ENCODE results near the gene CEP170. TPM values are rescaled to one million over a fixed set of nuclear protein-coding genes. Genes with fewer than 3 reads are reported as not detected.

Gene CEP170
- polyA plus RNA-seq, 1 donor from 2014 or later: 403 TPM

DNA sequence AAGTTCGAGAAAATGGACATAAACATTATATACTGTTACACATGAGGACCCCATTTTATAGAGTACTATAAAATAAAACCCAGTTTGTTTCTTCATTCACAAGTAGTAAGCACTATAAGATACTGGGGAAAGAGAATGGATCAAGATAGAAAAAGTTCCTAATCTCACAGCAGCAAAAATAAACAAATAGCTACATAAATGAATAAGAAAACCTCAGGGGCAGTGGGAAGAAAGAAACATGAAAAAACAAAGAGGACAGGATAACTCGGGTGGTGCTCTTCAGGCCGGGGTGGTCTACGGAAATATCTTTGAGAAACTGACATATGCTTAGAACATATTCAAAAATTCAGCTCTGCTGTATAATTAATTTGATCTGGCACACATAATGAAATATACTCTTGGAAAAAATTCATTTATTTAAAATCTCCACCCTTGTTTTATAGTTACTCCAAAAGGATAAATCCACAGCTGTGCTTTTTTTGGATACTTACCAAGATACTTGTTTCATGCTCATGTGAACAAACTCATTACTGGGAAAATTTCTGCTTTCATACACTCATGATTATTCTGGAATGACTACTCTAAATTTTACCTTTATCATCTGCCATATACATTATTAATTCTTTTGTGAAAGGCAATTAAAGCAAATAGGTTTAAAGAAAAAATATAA is 20.0 kb downstream of the CEP170 start:
- peaks cover 4% of the 10 kb centered on the region for H4K20me1 ChIP-seq (ENCODE audit: insufficient read depth)
- H3K27ac ChIP-seq (ENCODE audit: low read length): no peak overlapping the region
- H3K9me2 ChIP-seq (ENCODE audit: insufficient read depth, low read length): no peaks in the 10 kb centered on the region
- no peaks in the 10 kb centered on the region for H3K9me3 ChIP-seq (ENCODE audit: low read length)
- no peak overlapping the region for H3K4me3 ChIP-seq (ENCODE audit: low read length)
- peaks cover 96% of the 10 kb centered on the region for H3K79me2 ChIP-seq (replicated peaks; ENCODE audit: insufficient read depth, low read length)
- H3K4me2 ChIP-seq (ENCODE audit: low read length): no peak overlapping the region
- H3K36me3 ChIP-seq (ENCODE audit: insufficient read depth, low read length): peaks cover 6% of the 10 kb centered on the region
- H2AFZ ChIP-seq (ENCODE audit: low read depth, low read length): no peak overlapping the region
- TF ChIP-seq, protein P1, sequence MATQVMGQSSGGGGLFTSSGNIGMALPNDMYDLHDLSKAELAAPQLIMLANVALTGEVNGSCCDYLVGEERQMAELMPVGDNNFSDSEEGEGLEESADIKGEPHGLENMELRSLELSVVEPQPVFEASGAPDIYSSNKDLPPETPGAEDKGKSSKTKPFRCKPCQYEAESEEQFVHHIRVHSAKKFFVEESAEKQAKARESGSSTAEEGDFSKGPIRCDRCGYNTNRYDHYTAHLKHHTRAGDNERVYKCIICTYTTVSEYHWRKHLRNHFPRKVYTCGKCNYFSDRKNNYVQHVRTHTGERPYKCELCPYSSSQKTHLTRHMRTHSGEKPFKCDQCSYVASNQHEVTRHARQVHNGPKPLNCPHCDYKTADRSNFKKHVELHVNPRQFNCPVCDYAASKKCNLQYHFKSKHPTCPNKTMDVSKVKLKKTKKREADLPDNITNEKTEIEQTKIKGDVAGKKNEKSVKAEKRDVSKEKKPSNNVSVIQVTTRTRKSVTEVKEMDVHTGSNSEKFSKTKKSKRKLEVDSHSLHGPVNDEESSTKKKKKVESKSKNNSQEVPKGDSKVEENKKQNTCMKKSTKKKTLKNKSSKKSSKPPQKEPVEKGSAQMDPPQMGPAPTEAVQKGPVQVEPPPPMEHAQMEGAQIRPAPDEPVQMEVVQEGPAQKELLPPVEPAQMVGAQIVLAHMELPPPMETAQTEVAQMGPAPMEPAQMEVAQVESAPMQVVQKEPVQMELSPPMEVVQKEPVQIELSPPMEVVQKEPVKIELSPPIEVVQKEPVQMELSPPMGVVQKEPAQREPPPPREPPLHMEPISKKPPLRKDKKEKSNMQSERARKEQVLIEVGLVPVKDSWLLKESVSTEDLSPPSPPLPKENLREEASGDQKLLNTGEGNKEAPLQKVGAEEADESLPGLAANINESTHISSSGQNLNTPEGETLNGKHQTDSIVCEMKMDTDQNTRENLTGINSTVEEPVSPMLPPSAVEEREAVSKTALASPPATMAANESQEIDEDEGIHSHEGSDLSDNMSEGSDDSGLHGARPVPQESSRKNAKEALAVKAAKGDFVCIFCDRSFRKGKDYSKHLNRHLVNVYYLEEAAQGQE (IDR thresholded peaks at IDR 0.05; ENCODE audit: borderline replicate concordance): no peak
- TF ChIP-seq EP300 (conservative IDR thresholded peaks at IDR 0.05; ENCODE audit: poor library complexity, severe bottlenecking) (no peak), MXI1 (conservative IDR thresholded peaks at IDR 0.05; ENCODE audit: poor library complexity, severe bottlenecking) (no peak), EZH2 (IDR thresholded peaks at IDR 0.05; ENCODE audit: borderline replicate concordance, insufficient read depth, low read length, poor library complexity, severe bottlenecking) (no peak), SMC3 (conservative IDR thresholded peaks at IDR 0.05; ENCODE audit: poor library complexity) (no peak)
- TF ChIP-seq, protein P2, sequence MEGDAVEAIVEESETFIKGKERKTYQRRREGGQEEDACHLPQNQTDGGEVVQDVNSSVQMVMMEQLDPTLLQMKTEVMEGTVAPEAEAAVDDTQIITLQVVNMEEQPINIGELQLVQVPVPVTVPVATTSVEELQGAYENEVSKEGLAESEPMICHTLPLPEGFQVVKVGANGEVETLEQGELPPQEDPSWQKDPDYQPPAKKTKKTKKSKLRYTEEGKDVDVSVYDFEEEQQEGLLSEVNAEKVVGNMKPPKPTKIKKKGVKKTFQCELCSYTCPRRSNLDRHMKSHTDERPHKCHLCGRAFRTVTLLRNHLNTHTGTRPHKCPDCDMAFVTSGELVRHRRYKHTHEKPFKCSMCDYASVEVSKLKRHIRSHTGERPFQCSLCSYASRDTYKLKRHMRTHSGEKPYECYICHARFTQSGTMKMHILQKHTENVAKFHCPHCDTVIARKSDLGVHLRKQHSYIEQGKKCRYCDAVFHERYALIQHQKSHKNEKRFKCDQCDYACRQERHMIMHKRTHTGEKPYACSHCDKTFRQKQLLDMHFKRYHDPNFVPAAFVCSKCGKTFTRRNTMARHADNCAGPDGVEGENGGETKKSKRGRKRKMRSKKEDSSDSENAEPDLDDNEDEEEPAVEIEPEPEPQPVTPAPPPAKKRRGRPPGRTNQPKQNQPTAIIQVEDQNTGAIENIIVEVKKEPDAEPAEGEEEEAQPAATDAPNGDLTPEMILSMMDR (IDR thresholded peaks at IDR 0.05; ENCODE audit: poor library complexity, severe bottlenecking): no peak
- H3F3A ChIP-seq (ENCODE audit: insufficient read depth, low read length, poor library complexity, severe bottlenecking): no peaks in the 10 kb centered on the region
- H3K9ac ChIP-seq (ENCODE audit: low read length): no peak overlapping the region
- H3K27me3 ChIP-seq (ENCODE audit: insufficient read depth, low read depth, low read length): no peaks in the 10 kb centered on the region

DNA sequence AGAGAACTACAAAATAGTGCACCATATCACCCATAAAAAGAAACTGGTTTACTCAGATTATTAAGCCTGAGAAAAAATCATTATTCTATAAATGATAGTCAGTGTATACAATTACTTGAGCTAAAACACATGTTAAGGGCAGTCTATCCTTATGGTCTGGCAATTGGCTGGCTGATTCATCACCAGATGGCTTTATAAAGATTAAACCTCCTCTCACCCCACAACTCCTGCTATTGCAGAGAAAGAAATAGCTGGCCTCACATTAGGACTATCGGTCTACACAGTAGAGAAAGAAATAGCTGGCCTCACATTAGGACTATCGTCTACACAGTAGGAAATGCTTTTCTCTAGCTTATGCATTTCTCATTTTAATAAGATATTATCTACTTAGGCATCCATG is 21.2 kb downstream of the CEP170 start:
- Histone ChIP-seq H3K9me2 (ENCODE audit: insufficient read depth, low read length) (no peaks in the 10 kb centered on the region), H3K36me3 (ENCODE audit: insufficient read depth, low read length) (peaks cover 6% of the 10 kb centered on the region), H3K27ac (ENCODE audit: low read length) (no peak overlapping the region), H3K27me3 (ENCODE audit: insufficient read depth, low read depth, low read length) (no peaks in the 10 kb centered on the region), H3K9me3 (ENCODE audit: low read length) (peaks cover 7% of the 10 kb centered on the region), H3K4me3 (ENCODE audit: low read length) (no peak overlapping the region), H2AFZ (ENCODE audit: low read depth, low read length) (no peak overlapping the region), H3K79me2 (replicated peaks; ENCODE audit: insufficient read depth, low read length) (peaks cover 96% of the 10 kb centered on the region), H3K9ac (ENCODE audit: low read length) (no peak overlapping the region), H3K4me2 (ENCODE audit: low read length) (no peak overlapping the region), H4K20me1 (ENCODE audit: insufficient read depth) (peaks cover 4% of the 10 kb centered on the region), H3F3A (ENCODE audit: insufficient read depth, low read length, poor library complexity, severe bottlenecking) (no peaks in the 10 kb centered on the region)
- TF ChIP-seq MXI1 (conservative IDR thresholded peaks at IDR 0.05; ENCODE audit: poor library complexity, severe bottlenecking) (no peak), TAF1 (IDR thresholded peaks at IDR 0.05; ENCODE audit: low read depth) (no peak), EZH2 (IDR thresholded peaks at IDR 0.05; ENCODE audit: borderline replicate concordance, insufficient read depth, low read length, poor library complexity, severe bottlenecking) (no peak), RAD21 (conservative IDR thresholded peaks at IDR 0.05) (no peak), EP300 (conservative IDR thresholded peaks at IDR 0.05; ENCODE audit: poor library complexity, severe bottlenecking) (no peak), SMC3 (conservative IDR thresholded peaks at IDR 0.05; ENCODE audit: poor library complexity) (no peak), POLR2AphosphoS5 (IDR thresholded peaks at IDR 0.05) (no peak)
- TF ChIP-seq, protein P2 (IDR thresholded peaks at IDR 0.05; ENCODE audit: poor library complexity, severe bottlenecking): no peak
- TF ChIP-seq, protein P1 (IDR thresholded peaks at IDR 0.05; ENCODE audit: borderline replicate concordance): no peak
